HepG2 (cell line): ENCODE results near the gene CLK4. TPM values are rescaled to one million over a fixed set of nuclear protein-coding genes. Genes with fewer than 3 reads are reported as not detected.

Experiments used
- FOSL1 ChIP-seq: sonication (generic); formaldehyde crosslinking; IDR thresholded peaks from 2 replicates; pipeline ENCODE4 v1.9.0; 2021; ENCODE audit warnings: missing genetic modification reagents, borderline replicate concordance
- GFI1 ChIP-seq: sonication (generic); formaldehyde crosslinking; IDR thresholded peaks from 2 replicates; pipeline ENCODE4 v1.5.0; 2020; ENCODE audit warnings: missing genetic modification reagents, mild to moderate bottlenecking, borderline replicate concordance
- KLF15 ChIP-seq: sonication (generic); formaldehyde crosslinking; IDR thresholded peaks from 2 replicates; pipeline ENCODE4 v1.8.1; 2023; ENCODE audit warnings: borderline replicate concordance, mild to moderate bottlenecking, inconsistent platforms, missing genetic modification reagents, mixed read lengths
- MBNL3 ChIP-seq: fragments of 250-450 bp; sonication (Bioruptor Pico); conservative IDR thresholded peaks from 2 replicates; pipeline ENCODE4 v1.8.0; 2022; ENCODE audit warnings: mild to moderate bottlenecking, inconsistent platforms
- PHF21A ChIP-seq: sonication (generic); formaldehyde crosslinking; IDR thresholded peaks from 2 replicates; pipeline ENCODE4 v1.5.0; 2020; ENCODE audit warnings: mild to moderate bottlenecking, missing genetic modification reagents
- RCOR2 ChIP-seq: IDR thresholded peaks from 2 replicates; pipeline ENCODE4 v1.6.1; 2016; ENCODE audit warnings: missing biosample characterization, missing genetic modification reagents
- SMC3 ChIP-seq: IDR thresholded peaks from 2 replicates; pipeline ENCODE4 v1.6.1; 2011; ENCODE audit warnings: low read length, improper control_type of control experiment
- SRY ChIP-seq: sonication (generic); formaldehyde crosslinking; IDR thresholded peaks from 2 replicates; pipeline ENCODE4 v1.8.0; 2022; ENCODE audit warnings: mild to moderate bottlenecking, missing genetic modification reagents
- U2AF2 ChIP-seq: fragments of 200-400 bp; formaldehyde crosslinking; IDR thresholded peaks from 2 replicates; pipeline ENCODE4 v1.6.1; 2017; ENCODE audit warnings: low read depth, mild to moderate bottlenecking, low read length
- XBP1 ChIP-seq: sonication (generic); formaldehyde crosslinking; IDR thresholded peaks from 2 replicates; pipeline ENCODE4 v1.5.0; 2020; ENCODE audit warnings: missing genetic modification reagents
- ZMYM2 ChIP-seq: sonication (generic); formaldehyde crosslinking; IDR thresholded peaks from 2 replicates; pipeline ENCODE4 v1.8.0; 2022; ENCODE audit warnings: mild to moderate bottlenecking, missing genetic modification reagents
- ZNF143 ChIP-seq: sonication (generic); formaldehyde crosslinking; IDR thresholded peaks from 2 replicates; pipeline ENCODE4 v1.4.0; 2020; ENCODE audit warnings: missing genetic modification reagents
- ZNF256 ChIP-seq: sonication (generic); formaldehyde crosslinking; conservative IDR thresholded peaks from 2 replicates; pipeline ENCODE4 v1.4.0; 2020; ENCODE audit warnings: missing genetic modification reagents
- ZNF264 ChIP-seq: sonication (generic); formaldehyde crosslinking; IDR thresholded peaks from 2 replicates; pipeline ENCODE4 v1.4.0; 2020; ENCODE audit warnings: missing genetic modification reagents
- ZNF3 ChIP-seq: IDR thresholded peaks from 2 replicates; pipeline ENCODE4 v1.7.0; 2017; ENCODE audit warnings: inconsistent platforms
- ZNF33A ChIP-seq: sonication (generic); formaldehyde crosslinking; IDR thresholded peaks from 2 replicates; pipeline ENCODE4 v1.5.1; 2020; ENCODE audit warnings: missing genetic modification reagents, mild to moderate bottlenecking, moderate library complexity, borderline replicate concordance
- ZNF430 ChIP-seq: sonication (generic); formaldehyde crosslinking; IDR thresholded peaks from 2 replicates; pipeline ENCODE4 v1.9.0; 2021; ENCODE audit warnings: mild to moderate bottlenecking, missing genetic modification reagents
- ZNF572 ChIP-seq: sonication (generic); formaldehyde crosslinking; IDR thresholded peaks from 2 replicates; pipeline ENCODE4 v1.5.1; 2020; ENCODE audit warnings: mild to moderate bottlenecking, missing genetic modification reagents
- ZNF737 ChIP-seq: sonication (generic); formaldehyde crosslinking; IDR thresholded peaks from 2 replicates; pipeline ENCODE4 v1.5.0; 2020; ENCODE audit warnings: missing genetic modification reagents, mild to moderate bottlenecking, borderline replicate concordance
- ZNF75D ChIP-seq: sonication (generic); formaldehyde crosslinking; IDR thresholded peaks from 2 replicates; pipeline ENCODE4 v1.8.1; 2023; ENCODE audit warnings: missing genetic modification reagents, mild to moderate bottlenecking, borderline replicate concordance
- ZNF772 ChIP-seq: sonication (generic); formaldehyde crosslinking; IDR thresholded peaks from 2 replicates; pipeline ENCODE4 v1.5.0; 2020; ENCODE audit warnings: mild to moderate bottlenecking, missing genetic modification reagents
- polyA plus RNA-seq, 8 experiments: library from polyadenylated mRNA; depleted of rRNA in 3 of 8; stranded (reverse) in 7 of 8; unstranded in 1 of 8; fragments of >200 nt; fragmentation: Illumina TruSeq in 4 of 8; extraction: Trizol in 4 of 8; gene quantifications; 2 replicates each; pipeline versions ENCODE4 v1.2.1 to v1.2.3, GENCODE V29; 2011 to 2016; ENCODE audit warnings: low read depth in 4 of 8, missing spikeins in 1 of 8, mixed read lengths in 1 of 8; ENCODE audit not compliant: insufficient read depth in 1 of 8
- total RNA-seq, 5 experiments: library from RNA; depleted of rRNA; stranded (reverse); fragments of >200 nt; fragmentation: Illumina TruSeq; extraction: Trizol; gene quantifications; 2 replicates each; pipeline ENCODE4 v1.2.3, GENCODE V29; 2016; ENCODE audit warnings: low read depth in 1 of 5
- TF ChIP-seq, protein P1 (sequence below): sonication (generic); formaldehyde crosslinking; IDR thresholded peaks from 2 replicates; pipeline ENCODE4 v1.8.0; 2022; ENCODE audit warnings: low read depth, missing genetic modification reagents
- TF ChIP-seq, protein P2 (sequence below): IDR thresholded peaks from 2 replicates; pipeline ENCODE4 v1.6.1; 2016; ENCODE audit warnings: low read depth
- TF ChIP-seq, protein P3 (sequence below): fragments of 450-650 bp; IDR thresholded peaks from 2 replicates; pipeline ENCODE4 v1.6.1; 2016
- TF ChIP-seq, protein P4 (sequence below): sonication (generic); formaldehyde crosslinking; IDR thresholded peaks from 2 replicates; pipeline ENCODE4 v1.8.1; 2022; ENCODE audit warnings: mild to moderate bottlenecking, missing genetic modification reagents

CLK4 gene
- total and polyA plus RNA-seq, 2 of the 13 experiments (the other 11 are each of a cell fraction or from before 2014, with no cell fraction given): 17.7 to 18.4 TPM

DNA sequence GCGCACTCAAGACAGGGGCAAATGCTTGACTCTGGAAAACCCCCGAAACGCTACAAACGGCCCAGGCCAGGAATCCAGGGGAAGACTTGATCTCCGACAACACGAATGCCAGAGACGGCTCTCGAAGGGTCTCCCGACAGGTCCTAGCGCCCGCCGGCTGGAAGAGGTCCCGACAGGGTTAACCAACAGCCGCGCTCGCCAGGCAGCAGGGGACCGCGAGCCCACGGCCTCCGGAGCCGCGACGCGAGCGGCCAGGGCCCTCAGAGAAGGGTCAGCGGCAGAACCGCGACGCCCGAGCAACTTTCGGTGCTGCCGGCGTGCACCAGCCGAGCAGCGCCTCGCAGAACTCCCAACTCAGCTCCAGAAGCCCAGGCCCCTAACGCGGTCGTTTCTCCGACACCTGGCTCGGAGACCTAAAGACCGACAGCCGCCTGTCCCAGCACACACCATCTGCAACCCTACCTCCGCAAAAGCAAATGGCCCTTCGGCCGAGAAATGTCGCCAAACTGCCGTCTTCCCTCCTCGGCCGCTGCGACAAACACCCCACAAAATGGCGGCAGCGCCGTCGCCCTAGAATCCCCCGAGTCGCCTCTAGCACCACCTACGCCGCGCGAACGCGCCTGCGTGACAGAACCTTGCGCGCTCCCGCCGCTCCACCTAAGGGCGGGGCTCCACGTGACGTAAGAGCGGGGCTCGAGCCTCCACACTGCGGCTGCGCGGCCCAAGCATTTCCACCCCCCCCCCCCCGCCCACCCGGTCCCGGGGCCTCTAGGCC, at the start of gene CLK4 (continued):
- TF ChIP-seq, protein P1, sequence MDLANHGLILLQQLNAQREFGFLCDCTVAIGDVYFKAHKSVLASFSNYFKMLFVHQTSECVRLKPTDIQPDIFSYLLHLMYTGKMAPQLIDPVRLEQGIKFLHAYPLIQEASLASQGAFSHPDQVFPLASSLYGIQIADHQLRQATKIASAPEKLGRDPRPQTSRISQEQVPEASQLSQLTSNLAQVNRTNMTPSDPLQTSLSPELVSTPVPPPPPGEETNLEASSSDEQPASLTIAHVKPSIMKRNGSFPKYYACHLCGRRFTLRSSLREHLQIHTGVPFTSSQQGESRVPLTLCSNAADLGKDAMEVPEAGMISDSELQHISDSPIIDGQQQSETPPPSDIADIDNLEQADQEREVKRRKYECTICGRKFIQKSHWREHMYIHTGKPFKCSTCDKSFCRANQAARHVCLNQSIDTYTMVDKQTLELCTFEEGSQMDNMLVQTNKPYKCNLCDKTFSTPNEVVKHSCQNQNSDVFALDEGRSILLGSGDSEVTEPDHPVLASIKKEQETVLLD (CRISPR knock-in tag): peak; percentile 42; the same call in 1 of the 2 replicates
- no peak; the same call in 1 of the 2 replicates for TF ChIP-seq ZNF572 (CRISPR knock-in tag)
- 0 out of 2 replicates have a peak, but pooled peaks have one; percentile 26 for TF ChIP-seq ZNF256
- TF ChIP-seq GFI1 (CRISPR knock-in tag): peak; percentile 80
- TF ChIP-seq, protein P2, sequence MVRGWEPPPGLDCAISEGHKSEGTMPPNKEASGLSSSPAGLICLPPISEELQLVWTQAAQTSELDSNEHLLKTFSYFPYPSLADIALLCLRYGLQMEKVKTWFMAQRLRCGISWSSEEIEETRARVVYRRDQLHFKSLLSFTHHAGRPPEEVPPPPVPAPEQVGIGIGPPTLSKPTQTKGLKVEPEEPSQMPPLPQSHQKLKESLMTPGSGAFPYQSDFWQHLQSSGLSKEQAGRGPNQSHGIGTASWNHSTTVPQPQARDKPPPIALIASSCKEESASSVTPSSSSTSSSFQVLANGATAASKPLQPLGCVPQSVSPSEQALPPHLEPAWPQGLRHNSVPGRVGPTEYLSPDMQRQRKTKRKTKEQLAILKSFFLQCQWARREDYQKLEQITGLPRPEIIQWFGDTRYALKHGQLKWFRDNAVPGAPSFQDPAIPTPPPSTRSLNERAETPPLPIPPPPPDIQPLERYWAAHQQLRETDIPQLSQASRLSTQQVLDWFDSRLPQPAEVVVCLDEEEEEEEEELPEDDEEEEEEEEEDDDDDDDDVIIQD (CRISPR knock-in tag): no peak
- peak; percentile 29; the same call in 1 of the 2 replicates for TF ChIP-seq KLF15 (CRISPR knock-in tag)
- TF ChIP-seq, protein P3, sequence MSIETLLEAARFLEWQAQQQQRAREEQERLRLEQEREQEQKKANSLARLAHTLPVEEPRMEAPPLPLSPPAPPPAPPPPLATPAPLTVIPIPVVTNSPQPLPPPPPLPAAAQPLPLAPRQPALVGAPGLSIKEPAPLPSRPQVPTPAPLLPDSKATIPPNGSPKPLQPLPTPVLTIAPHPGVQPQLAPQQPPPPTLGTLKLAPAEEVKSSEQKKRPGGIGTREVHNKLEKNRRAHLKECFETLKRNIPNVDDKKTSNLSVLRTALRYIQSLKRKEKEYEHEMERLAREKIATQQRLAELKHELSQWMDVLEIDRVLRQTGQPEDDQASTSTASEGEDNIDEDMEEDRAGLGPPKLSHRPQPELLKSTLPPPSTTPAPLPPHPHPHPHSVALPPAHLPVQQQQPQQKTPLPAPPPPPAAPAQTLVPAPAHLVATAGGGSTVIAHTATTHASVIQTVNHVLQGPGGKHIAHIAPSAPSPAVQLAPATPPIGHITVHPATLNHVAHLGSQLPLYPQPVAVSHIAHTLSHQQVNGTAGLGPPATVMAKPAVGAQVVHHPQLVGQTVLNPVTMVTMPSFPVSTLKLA: no peak
- no peak for TF ChIP-seq MBNL3 (CRISPR knock-in tag)
- no peak for TF ChIP-seq U2AF2
- TF ChIP-seq ZNF33A (CRISPR knock-in tag): peak; percentile 91; the same call in 1 of the 2 replicates
- peak; percentile 54; the same call in 1 of the 2 replicates for TF ChIP-seq XBP1 (CRISPR knock-in tag)
- TF ChIP-seq FOSL1: 0 out of 2 replicates have a peak, but pooled peaks have one; percentile 43
- TF ChIP-seq PHF21A (CRISPR knock-in tag): peak; percentile 46; the same call in 1 of the 2 replicates
- TF ChIP-seq ZMYM2 (CRISPR knock-in tag): no peak
- no peak for TF ChIP-seq ZNF3 (CRISPR knock-in tag)
- TF ChIP-seq ZNF737 (CRISPR knock-in tag): 0 out of 2 replicates have a peak, but pooled peaks have one; percentile 28
- TF ChIP-seq, protein P4, sequence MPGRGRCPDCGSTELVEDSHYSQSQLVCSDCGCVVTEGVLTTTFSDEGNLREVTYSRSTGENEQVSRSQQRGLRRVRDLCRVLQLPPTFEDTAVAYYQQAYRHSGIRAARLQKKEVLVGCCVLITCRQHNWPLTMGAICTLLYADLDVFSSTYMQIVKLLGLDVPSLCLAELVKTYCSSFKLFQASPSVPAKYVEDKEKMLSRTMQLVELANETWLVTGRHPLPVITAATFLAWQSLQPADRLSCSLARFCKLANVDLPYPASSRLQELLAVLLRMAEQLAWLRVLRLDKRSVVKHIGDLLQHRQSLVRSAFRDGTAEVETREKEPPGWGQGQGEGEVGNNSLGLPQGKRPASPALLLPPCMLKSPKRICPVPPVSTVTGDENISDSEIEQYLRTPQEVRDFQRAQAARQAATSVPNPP: no peak; the same call in 1 of the 2 replicates
- no peak; the same call in 1 of the 2 replicates for TF ChIP-seq ZNF264 (CRISPR knock-in tag)
- TF ChIP-seq ZNF772 (CRISPR knock-in tag): peak; percentile 30; the same call in 1 of the 2 replicates
- no peak for TF ChIP-seq SMC3
- TF ChIP-seq ZNF143: no peak
- peak; percentile 62; the same call in 1 of the 2 replicates for TF ChIP-seq SRY (CRISPR knock-in tag)
- TF ChIP-seq ZNF75D (CRISPR knock-in tag): no peak
- TF ChIP-seq RCOR2 (CRISPR knock-in tag): no peak
- no peak; the same call in 1 of the 2 replicates for TF ChIP-seq ZNF430
